ENCODE results near the gene RSPH10B2.
"Not testable (repeated sequence)": the region's sequence is repeated elsewhere in the genome, so short reads cannot be mapped to it uniquely, and the experiment has no call there.

RSPH10B2 gene

DNA sequence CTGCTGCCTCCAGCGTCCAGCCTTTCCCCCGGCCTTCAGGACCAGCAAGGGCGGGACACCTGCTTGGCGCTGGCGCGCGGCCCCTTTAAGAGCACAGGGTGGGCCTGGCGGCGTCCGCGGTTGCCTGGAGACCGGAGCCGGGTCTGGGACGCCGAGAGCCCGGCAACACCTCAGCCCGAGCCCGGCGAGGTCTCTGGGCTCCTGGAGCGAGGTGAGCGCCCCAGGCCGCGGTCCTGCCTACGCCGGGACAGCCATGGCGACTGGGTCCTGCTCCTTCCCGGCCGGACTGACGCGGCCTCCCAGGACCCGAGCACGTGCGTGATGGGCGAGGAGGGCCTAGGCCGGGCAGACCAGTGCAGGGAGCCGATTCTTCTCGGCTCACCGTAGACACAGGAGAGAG lies at the start of gene RSPH10B2:
RSPH10B2 (plus strand) TSS at position 140 of the 400 bp plus-strand sequence. CDS start 3,575 bp downstream, outside the sequence.
- H3K27ac ChIP-seq: not testable (repeated sequence)

- TF ChIP-seq, protein P1, sequence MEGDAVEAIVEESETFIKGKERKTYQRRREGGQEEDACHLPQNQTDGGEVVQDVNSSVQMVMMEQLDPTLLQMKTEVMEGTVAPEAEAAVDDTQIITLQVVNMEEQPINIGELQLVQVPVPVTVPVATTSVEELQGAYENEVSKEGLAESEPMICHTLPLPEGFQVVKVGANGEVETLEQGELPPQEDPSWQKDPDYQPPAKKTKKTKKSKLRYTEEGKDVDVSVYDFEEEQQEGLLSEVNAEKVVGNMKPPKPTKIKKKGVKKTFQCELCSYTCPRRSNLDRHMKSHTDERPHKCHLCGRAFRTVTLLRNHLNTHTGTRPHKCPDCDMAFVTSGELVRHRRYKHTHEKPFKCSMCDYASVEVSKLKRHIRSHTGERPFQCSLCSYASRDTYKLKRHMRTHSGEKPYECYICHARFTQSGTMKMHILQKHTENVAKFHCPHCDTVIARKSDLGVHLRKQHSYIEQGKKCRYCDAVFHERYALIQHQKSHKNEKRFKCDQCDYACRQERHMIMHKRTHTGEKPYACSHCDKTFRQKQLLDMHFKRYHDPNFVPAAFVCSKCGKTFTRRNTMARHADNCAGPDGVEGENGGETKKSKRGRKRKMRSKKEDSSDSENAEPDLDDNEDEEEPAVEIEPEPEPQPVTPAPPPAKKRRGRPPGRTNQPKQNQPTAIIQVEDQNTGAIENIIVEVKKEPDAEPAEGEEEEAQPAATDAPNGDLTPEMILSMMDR (conservative IDR thresholded peaks at IDR 0.05): no peak
- peak overlapping the region; percentile 83 for H3K27ac ChIP-seq
Observed at GRCh38 chr7:6705959-6706665, 47.8 kb upstream of the RSPH10B2 start.

GRCh38 chr7:6706666-6707407 lies 47.1 kb upstream of the RSPH10B2 start, which contains the start of gene ZNF12:
ZNF12 (minus strand) TSS chr7:6706947; CDS start chr7:6705173, 1,774 bp downstream.
- peak within 1 kb of the TSS; percentile 83 for H3K27ac ChIP-seq

DNA sequence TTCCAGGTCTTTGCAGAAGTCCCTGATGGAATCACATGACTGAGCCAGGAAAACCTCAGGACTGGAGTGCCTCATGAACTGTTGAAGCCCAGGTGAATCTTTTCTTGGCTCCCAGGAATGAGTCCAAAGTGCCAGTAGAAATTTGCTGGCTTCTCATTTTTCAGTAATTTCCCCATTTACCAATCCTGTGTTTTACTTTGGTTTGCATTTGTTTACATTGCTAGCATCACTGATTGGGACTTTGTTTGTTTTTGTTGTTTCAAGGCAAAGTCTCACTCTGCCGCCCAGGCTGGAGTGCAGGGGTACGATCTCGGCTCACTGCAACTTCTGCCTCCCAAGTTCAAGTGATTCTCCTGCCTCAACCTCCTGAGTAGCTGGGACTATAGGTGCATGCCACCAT lies 45.6 kb upstream of the RSPH10B2 start:
- TF ChIP-seq, protein P1 (conservative IDR thresholded peaks at IDR 0.05): no peak
- H3K27ac ChIP-seq: no peak overlapping the region

More at GRCh38 chr7:6706666-6707407, 47.1 kb upstream of the RSPH10B2 start, which contains the start of gene ZNF12:
- TF ChIP-seq, protein P1 (conservative IDR thresholded peaks at IDR 0.05): no peak

- TF ChIP-seq, protein P1 (conservative IDR thresholded peaks at IDR 0.05): no peak
- no peak overlapping the region for H3K27ac ChIP-seq
Observed at GRCh38 chr7:6709808-6710207, 44.1 kb upstream of the RSPH10B2 start.

DNA sequence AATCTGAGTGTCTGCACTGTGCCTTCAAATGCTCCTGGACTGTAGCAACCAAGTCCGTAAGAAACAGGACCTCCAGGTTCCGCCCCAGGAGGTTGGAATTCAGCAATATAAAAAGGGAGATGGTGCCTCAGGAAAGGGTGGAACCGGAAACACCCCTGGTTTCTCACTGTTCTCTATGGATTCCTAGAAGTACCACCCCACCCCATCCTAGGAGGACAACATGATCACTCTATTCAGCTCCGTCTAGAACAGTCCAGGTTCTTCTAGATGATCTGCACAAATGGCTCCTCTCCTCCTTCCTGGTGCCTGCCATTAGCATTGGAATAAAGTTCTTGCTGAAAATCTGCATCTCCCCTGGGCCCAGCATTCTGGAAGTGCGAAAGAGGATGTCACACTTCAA lies 39.5 kb upstream of the RSPH10B2 start:
- no peak overlapping the region for H3K27ac ChIP-seq
- TF ChIP-seq, protein P1 (conservative IDR thresholded peaks at IDR 0.05): no peak

DNA sequence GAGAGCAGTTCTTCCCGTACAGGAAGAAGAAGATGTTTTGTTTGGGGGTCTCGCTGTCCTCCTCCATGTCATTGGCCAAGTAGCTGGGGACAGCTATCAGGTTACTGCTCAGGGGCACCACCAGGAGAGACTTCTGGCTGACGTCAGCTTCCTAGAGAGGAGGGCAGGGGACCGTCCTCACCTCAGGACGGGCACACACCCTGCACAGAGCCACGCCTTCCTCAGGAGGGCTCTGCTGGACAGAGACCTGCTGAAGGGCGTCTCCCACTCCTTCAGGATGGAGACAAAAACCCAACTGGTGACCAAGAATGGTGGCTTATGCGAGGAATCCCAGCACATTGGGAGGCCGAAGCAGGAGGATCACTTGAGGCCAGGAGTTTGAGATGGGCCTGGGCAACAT lies 38.0 kb upstream of the RSPH10B2 start:
- H3K27ac ChIP-seq: not testable (repeated sequence)

DNA sequence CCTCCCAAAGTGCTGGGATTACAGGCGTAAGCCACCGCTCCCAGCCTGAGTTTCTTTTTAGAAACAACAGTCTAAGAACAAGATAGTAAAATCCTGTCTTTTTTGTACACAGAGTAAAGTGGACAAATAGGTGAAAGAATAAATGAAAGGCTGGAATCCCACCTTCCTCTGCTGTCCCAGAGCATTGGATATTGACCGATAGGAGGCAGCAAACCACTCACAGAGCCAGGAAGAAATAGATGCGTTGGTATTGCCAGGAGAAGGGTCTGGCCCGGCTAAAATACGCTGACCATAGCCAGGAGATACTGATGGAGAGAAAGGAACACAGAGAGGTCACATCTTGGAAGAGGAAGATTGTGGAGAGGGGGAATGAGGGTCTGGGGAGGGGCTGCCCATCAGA lies 35.8 kb upstream of the RSPH10B2 start:
- TF ChIP-seq, protein P1 (conservative IDR thresholded peaks at IDR 0.05): no peak

DNA sequence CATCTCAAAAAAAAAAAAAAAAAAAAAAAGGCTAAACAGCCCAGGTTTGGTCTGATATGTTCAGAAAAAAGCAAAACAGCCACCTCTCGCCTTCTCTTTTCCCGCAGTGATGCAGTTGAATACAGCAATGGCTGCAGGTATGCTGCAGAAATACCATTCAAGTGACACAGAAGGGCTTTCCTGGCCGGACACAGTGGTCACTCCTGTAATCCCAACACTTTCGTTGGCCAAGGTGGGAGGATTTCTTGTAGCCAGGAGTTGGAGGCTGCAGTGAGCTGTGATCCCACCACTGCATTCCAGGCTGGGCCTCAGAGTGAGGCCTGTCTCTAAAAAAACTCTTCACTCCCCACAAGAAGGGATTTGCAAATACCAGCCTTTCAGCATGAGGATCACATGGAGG lies 29.6 kb upstream of the RSPH10B2 start:
- not testable (repeated sequence) for H3K27ac ChIP-seq

More for the DNA sequence above, 35.8 kb upstream of the RSPH10B2 start:
- no peak overlapping the region for H3K27ac ChIP-seq
